ENCODE results near the gene FAM135A.
"Not testable (repeated sequence)": the region's sequence is repeated elsewhere in the genome, so short reads cannot be mapped to it uniquely, and the experiment has no call there.

FAM135A gene

DNA sequence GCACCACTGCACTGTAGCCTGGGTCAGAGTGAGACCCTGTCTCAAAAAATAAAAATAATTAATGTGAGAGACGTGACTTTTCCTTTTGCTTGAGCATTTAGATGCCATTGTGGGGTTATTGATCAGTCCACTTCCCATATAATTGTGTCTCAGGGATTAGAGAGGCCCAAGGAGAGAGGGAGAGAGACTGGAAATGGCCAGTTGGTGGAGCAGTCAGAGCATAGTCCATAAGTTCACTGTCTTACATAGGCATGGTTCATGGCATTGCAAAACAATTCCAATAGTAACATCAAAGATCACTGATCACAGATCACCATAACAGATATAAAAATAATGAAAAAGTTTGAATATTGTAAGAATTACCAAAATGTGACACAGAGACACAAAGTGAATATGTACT lies 138.3 kb downstream of the FAM135A start:
- DNase-seq, result no peak

DNA sequence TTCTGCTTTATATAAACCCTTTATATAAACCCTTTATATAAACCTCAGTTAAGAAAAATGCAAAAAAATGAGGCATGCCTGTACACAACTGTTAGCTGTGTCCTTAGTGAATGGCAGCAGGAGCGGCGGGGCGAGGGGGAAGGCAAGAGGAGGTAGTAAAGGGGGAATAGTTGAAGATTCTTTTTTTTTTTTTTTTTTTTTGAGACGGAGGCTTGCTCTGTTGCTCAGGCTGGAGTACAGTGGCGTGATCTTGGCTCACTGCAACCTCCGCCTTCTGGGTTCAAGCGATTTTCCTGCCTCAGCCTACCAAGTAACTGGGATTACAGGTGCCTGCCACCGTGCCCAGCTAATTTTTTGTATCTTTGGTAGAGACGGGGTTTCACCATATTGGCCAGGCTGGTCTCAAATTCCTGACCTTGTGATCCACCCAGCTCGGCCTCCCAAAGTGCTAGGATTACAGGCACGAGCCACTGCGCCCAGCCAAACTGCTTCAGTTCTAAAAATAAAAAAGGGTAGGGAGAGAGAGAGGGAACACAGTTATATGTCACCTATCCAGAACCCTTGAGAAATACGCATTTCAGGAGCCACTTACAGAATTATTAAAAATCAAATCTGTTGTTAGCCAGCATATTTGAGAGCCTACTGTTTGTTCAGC lies 139.1 kb downstream of the FAM135A start:
- not testable (repeated sequence) for DNase-seq

DNA sequence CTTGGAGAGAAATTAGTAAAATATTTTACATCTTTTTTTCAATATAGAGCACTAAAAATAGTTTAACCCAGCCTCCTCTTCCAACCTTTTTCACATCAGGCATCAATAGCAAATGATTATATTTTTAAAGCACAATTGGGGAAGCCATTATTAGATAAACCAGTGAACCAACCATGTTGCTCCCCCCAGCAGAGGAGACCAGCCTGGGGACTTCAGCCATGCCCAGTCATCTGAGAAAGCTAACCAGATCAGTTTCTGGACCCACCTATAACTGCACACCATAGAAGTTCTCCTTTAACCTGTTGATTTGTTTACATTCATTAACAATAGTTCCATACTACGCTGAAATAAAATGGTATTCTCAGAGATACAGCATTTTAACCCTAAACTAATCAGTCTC lies 139.7 kb downstream of the FAM135A start:
- DNase-seq, result no peak

DNA sequence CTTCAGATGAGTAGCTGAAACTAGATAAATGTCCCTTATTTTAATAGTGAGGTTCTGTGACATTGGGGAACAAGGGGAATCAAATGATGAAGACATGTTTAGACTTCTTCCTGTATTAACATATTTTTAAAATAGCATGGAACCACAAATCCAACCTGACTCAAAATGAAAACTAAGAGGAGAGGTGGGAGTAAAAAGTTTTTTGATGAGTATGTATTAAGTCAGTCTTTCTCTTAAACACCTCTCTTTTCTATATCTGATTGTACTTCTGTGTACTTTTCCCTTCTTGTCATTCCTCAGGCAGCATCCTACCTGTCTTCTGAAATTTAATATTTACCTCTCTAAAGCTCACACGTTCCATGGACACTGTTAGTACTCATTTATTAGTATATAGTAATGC lies 144.7 kb downstream of the FAM135A start:
- DNase-seq, result no peak

DNA sequence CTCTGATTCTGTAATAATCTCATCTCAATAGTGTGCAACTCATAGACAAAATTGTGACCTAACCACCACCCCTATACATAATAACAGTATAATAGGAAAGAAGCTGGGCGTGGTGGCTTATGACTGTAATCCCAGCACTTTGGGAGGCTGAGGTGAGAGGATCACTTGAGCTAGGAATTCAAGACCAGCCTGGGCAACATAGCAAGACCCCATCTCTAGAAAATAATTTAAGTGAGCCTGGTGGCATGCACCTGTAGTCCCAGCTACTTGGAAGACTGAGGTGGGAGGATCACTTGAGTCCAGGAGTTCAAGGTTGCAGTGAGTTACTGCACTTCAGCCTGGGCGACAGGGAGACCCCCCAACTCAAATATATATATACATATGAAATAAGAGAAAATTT lies 149.1 kb downstream of the FAM135A start:
- not testable (repeated sequence) for DNase-seq

DNA sequence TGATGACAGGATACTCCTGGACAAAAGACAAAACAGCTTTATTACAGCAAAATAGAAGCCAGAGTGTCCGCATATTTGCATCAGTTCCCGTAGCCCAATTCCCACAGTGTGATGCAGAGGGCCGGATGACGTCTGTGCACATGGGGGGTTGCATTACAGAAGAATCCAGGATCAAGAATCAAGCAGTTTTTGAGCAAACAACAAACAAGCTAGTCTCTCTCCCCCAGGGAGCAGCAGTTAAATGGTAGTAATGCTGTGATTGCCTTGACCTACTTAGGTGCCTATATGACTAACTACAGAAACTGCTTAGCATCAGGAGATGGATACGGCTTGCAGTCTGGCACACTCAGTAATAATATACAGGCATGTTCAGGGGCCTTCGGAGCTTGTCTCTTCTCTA lies 150.2 kb downstream of the FAM135A start:
- DNase-seq, result peak; percentile 61

DNA sequence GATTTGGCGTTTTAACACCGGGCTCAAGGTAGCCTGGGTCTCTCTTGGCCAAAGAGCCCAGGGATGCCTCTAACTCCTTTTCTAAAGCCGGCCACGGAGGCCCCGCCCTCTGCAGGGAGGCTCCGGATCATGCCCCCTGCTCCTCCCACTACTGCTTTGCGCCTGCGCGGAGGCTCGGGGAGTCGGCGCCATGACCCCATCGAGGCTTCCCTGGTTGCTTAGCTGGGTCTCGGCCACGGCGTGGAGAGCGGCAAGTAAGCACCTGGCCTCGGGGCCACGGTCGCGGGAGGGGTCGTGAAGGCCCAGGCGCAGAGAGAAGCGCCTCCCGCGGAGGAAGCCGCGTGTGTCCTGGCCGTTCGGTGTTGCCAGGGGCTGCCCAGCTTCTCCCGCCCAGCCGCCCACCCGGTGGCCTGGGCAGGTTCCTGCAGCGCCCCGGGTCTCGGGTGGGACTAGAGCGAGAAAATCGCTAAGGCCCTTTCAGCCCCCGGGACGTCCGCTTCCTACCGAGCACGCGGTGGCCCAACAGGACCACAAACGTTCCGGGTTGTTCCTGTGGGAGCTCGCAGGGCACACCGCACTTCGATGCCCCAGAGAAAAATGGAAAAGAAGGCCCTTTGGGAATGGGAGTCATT lies 153.6 kb downstream of the FAM135A start, which contains the start of gene SDHAF4:
Gene SDHAF4, plus strand, starts transcription at position 180 of the 632 bp plus-strand sequence. Its CDS starts 11 bp downstream, at position 191.
- DNase-seq, result peak; percentile 86

DNA sequence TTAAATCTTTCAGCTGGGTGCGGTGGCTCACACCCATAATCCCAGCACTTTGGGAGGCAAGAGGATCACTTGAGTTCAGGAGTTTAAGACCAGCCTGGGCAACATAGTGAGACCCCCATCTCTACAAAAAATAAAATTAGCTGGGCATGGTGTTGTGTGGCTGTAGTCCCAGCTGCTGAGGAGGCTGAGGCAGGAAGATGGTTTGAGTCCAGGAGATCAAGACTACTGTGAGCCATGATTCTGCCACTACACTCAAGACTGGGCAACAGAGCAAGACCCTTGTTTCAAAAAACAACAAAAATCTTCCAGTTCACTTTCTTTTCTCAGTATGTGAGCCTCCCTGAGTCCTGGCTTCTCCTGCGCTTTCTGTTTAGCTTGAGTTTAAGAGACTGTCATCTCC lies 161.3 kb downstream of the FAM135A start:
- DNase-seq, result no peak

DNA sequence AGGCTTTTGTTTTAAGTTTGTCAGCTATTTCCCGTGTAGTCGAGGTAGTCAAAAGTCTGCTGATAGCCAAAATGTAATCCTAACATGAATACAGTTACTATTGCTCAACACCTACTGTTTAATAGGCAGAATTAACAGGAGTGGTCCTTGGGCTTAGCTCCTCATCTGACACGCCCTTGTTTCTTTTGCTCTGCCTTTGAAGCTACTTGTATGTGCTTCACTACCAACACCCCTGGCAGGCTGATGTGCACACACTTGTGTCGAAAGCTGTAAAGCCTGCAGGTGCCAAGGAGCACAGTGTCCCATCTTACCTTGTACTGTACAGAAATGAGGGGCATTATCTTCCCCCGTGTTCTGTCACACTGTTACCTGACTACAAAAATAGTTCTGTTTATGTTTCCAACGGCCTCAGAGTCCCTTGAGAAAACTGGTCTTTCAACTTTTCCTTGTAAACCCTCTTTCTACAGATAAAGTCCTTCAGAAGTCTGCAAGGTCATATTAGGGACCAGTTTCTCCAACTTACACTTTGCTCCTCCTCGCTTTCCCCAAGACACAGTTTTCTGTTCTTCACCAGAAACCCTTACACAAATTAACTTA lies 162.7 kb downstream of the FAM135A start:
- no peak for DNase-seq

DNA sequence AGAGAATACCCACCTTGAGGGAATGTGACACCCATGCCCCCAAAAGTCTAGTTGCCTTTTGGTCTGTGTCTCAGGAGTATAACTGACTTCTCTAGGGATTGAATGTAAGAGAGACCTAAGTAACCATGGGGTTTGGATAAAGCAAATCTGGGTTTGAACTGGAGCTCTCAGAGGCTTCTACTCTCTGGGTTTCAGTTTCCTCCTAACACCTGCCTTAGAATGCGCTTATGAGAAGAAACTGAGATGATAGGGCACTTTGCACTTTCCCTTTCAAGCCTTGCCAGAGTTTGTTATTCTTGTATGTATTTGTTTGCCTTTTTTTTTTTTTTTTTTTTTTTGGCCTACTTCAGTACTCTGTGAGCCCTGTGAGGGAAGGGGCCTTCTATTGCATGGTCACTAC lies 172.8 kb downstream of the FAM135A start:
- no peak for DNase-seq

DNA sequence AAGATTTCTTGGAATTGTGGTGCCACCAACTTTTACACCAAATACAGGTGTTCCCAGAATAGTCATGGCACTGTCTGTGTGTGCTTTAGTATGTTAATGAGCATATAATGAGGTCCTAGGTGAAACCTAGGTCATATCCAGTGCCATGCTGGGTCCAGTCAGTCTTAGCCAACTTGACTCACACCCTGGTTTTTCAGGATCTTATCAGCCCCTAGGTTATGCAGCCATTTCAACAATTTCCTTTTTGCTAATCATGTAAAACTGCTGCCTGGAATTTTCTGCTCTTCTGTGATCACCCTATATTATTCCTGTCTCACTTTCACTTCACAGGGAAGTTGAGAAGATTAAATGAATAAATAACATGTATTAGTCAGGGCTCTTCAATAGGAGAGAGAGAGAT lies 177.1 kb downstream of the FAM135A start:
- DNase-seq, result no peak

DNA sequence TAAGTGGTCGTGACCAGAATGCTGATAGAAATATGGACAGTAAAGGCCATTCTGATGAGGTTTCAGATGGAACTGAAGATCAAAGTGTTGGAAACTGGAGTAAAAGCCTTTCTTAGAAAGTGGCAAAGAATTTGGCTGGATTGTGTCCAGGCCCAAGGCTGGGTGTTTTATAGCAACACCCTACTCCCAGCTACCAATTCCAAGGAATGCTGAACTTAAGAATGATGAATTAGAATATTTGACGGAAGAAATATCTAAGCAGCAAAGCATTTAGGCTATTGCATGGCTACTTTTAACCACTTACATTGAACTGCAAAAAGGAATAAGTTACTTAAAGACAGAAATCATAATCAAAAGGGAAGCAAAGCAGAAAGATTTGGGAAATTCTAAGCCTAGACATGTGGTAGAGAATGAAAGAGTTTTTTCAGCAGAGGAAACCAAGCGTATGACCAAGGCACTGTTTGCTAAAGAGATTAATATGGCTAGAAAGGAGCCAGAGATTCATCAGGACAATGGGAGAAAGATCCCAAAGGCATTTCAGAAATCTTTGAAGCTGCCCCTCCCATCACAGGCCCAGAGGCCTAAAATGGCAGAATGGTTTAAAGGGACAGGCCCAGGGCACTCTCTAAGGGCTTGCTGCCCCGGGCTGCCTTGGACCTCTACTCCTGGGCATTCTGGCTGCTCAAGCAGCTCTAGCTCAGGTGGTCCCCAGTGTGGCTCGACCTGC lies 179.2 kb downstream of the FAM135A start:
- no peak for DNase-seq

DNA sequence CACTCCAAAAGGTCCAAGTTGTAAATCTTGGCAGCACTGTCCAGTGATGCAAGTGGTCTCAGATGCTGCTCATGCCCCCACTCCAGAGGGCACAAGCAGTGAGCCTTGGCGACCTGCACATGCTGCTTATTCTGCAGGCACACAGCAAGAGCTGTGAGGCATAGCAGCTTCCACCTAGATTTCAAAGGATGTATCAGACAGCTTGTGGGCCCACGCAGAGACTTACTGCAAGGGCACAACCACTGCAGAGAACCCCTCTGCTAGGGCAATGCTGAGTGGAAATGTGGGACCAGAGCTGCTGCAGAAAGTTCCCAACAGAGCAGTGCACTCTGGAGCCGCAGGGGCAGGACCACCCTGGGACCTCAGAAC lies 179.8 kb downstream of the FAM135A start:
- DNase-seq, result no peak

DNA sequence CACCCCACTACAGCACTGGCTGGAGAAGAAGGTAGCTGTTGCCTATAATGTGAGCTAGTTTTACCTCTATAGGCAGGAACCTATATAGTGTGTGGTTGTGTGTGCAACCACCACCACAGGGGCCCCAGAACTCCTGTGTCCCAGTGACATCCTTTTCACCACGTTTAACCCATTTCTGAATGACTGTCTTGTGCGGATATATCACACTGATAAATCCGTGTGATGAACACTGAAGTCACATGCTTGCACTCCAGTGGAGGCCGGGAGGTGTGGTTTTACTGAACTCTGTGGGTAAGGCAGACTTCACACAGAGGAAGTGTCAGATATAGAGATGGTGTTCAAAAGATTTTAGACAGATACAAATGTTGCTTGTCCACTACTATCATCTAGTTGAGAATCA lies 185.9 kb downstream of the FAM135A start:
- no peak for DNase-seq

DNA sequence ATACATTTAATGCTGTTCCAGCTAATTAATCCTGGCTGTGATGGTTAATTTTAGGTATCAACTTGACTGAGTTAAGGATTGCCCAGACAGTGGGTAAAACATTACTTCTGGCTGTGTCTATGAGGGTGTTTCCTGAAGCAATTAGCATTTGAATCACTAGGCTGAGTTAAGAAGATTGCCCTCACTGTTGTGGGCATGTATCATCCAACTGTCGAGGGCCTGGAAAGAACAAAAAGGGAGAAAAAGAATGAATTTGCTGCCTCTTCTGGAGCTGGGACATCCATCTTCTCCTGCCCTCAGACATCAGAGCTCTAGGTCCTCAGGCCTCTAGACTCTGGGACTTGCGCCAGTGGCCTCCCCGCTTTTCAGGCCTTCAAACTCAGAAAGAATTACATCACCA lies 187.7 kb downstream of the FAM135A start:
- no peak for DNase-seq

DNA sequence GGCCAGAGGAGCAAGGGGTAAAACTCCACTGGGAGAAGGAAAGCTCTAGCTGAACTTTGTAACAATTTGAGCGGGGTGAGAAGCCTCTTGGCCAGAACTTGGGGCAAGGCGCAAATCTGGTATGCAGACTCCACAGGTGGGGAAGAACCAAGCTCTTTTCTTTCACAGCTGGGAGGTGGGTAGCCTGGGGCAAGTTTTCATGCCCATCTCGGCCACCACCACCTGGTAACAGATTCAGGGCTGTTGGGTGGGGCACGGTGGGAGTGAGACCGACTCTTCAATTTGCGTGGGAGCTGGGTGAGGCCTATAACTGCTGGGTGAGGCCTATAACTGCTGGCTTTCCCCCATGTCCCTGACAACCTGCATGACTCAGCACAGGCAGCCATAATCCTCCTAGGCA lies 190.9 kb downstream of the FAM135A start:
- DNase-seq, result no peak

DNA sequence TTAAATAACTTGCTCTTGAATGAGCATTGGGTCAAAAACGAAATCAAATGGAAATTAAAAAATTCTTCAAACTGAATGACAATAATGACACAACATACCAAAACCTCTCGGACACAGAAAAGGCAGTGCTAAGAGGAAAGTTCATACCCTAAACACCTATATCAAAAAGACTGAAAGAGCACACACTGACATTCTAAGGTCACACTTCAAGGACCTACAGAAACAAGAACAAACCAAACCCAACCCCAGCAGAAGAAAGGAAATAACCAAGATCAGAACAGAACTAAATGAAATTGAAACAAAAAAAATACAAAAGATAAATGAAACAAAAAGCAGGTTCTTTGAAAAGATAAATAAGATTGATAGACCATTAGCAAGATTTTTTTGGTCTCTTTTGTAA lies 194.1 kb downstream of the FAM135A start:
- not testable (repeated sequence) for DNase-seq

DNA sequence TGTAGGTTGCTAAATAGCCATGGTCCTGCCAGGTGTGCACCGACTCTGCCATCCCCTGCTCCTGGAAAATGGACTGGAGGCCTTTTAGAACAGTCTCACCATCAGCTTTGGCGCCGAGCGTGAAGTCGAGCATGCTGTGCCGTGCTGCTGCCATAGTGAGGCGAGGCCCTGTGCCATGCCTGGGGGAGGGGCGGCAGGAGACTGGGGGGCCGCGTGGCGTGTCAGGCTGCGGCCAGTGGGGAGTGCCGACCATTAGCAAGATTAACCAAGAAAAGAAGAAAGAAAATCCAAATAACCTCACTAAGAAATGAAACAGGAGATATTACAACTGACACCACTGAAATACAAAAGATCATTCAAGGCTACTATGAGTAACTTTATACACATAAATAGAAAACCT lies 195.9 kb downstream of the FAM135A start:
- DNase-seq, result not testable (repeated sequence)

Data from fibroblast of skin of right quadriceps (primary cell).